ENCODE data around the gene NNAT.
"Not testable (repeated sequence)": the region's sequence is repeated elsewhere in the genome, so short reads cannot be mapped to it uniquely, and the experiment has no call there.

The NNAT gene

DNA sequence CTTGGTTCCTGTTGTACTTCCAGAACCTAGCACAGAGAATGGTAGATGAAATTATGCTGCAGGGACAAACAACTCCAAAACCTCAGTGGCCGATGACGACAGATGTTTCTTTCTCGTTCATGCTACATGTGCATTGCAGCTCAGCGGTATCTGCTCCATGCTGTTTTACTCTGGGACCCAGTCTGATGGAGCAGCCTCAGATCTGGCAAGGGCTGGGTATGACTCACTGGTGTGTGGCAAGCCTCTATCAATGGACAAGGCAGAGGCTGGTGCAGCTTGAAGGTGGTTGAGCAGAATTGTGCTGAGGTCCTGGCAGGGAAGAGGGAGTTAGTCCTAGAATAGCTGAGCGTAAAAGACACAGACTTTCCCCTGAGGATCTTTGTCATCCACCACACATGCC is 17.0 kb downstream of the NNAT start:
- in situ Hi-C loops (cut with MboI; ENCODE audit: low sequenced_read_pairs, unreplicated experiment): no loop called here
- TF ChIP-seq, protein P1, sequence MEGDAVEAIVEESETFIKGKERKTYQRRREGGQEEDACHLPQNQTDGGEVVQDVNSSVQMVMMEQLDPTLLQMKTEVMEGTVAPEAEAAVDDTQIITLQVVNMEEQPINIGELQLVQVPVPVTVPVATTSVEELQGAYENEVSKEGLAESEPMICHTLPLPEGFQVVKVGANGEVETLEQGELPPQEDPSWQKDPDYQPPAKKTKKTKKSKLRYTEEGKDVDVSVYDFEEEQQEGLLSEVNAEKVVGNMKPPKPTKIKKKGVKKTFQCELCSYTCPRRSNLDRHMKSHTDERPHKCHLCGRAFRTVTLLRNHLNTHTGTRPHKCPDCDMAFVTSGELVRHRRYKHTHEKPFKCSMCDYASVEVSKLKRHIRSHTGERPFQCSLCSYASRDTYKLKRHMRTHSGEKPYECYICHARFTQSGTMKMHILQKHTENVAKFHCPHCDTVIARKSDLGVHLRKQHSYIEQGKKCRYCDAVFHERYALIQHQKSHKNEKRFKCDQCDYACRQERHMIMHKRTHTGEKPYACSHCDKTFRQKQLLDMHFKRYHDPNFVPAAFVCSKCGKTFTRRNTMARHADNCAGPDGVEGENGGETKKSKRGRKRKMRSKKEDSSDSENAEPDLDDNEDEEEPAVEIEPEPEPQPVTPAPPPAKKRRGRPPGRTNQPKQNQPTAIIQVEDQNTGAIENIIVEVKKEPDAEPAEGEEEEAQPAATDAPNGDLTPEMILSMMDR (IDR thresholded peaks at IDR 0.05; ENCODE audit: borderline replicate concordance, control extremely low read depth, extremely low read depth, insufficient read depth, missing control alignments): no peak

GRCh38 chr20:37539424-37539823 is 18.4 kb downstream of the NNAT start:
- no peak for DNase-seq (ENCODE audit: low spot score)
- TF ChIP-seq, protein P1 (IDR thresholded peaks at IDR 0.05; ENCODE audit: borderline replicate concordance, control extremely low read depth, extremely low read depth, insufficient read depth, missing control alignments): no peak
- in situ Hi-C loops (cut with MboI; ENCODE audit: low sequenced_read_pairs, unreplicated experiment): no loop called here

More for the DNA sequence above, 17.0 kb downstream of the NNAT start:
- DNase-seq (ENCODE audit: low spot score): no peak

- in situ Hi-C loops (cut with MboI; ENCODE audit: low sequenced_read_pairs, unreplicated experiment): no loop called here
- TF ChIP-seq, protein P1 (IDR thresholded peaks at IDR 0.05; ENCODE audit: borderline replicate concordance, control extremely low read depth, extremely low read depth, insufficient read depth, missing control alignments): no peak
- DNase-seq (ENCODE audit: low spot score): no peak
These were observed 19.0 kb downstream of the NNAT start for GRCh38 chr20:37540001-37540400.

- DNase-seq (ENCODE audit: low spot score); in situ Hi-C loops (cut with MboI; ENCODE audit: low sequenced_read_pairs, unreplicated experiment): not testable (repeated sequence)
These were observed 19.8 kb downstream of the NNAT start for GRCh38 chr20:37540838-37541237.

DNA sequence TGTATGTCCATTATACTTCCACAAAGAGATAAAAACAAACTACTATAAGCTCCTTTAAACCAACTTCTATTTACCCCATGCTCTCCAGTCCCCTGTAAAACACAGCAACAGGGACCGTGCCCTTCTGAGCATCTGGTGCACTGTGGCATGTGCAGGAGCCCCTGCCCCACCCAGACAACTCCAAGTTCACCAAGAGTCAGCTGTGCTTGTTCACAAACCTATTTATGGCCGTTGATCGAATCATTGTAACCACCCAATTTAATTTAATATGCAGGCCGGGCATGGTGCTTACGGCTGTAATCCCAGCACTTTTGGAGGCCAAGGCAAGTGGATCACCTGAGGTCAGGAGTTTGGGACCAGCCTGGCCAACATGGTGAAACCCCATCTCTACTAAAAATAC is 20.3 kb downstream of the NNAT start:
- in situ Hi-C loops (cut with MboI; ENCODE audit: low sequenced_read_pairs, unreplicated experiment): no loop called here
- DNase-seq (ENCODE audit: low spot score): no peak
- TF ChIP-seq, protein P1 (IDR thresholded peaks at IDR 0.05; ENCODE audit: borderline replicate concordance, control extremely low read depth, extremely low read depth, insufficient read depth, missing control alignments): no peak

- in situ Hi-C loops (cut with MboI; ENCODE audit: low sequenced_read_pairs, unreplicated experiment): no loop called here
- no peak for DNase-seq (ENCODE audit: low spot score)
- TF ChIP-seq, protein P1 (IDR thresholded peaks at IDR 0.05; ENCODE audit: borderline replicate concordance, control extremely low read depth, extremely low read depth, insufficient read depth, missing control alignments): no peak
These were observed 21.2 kb downstream of the NNAT start for GRCh38 chr20:37542281-37542680.

DNA sequence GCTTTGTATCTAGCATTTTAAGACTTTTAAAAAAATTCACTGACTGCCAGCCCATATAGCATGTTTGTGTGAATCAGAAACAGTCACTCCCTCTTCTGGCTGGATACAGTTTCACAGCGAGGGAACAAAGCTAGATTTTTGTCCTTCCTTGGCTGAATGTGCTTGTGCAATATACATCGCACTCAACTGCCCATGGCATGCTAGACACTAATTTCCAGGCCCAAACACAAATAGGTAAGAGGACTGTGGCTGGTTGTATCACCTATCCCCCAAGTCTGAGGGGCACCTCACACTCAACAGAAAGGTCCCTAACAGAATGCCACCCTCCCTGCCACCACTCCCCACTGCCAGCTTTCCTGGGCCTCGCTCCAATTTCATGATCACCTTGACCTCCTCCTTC is 22.8 kb downstream of the NNAT start:
- in situ Hi-C loops (cut with MboI; ENCODE audit: low sequenced_read_pairs, unreplicated experiment): no loop called here
- DNase-seq (ENCODE audit: low spot score): no peak
- TF ChIP-seq, protein P1 (IDR thresholded peaks at IDR 0.05; ENCODE audit: borderline replicate concordance, control extremely low read depth, extremely low read depth, insufficient read depth, missing control alignments): no peak

All from GM13976 (cell line).